Neural progenitor cell (in vitro differentiated cells): ENCODE data around the gene MAP1LC3B2. TPM values are rescaled to one million over a fixed set of nuclear protein-coding genes. Genes with fewer than 3 reads are reported as not detected.

Source experiments
- DNase-seq: peaks from one replicate; pipeline ENCODE4 v3.0.0-alpha.2; 2016; ENCODE audit warnings: low spot score
- H2AFZ ChIP-seq: fragments of 200-600 bp; sonication (generic); replicated peaks from 2 replicates; pipeline ENCODE4 v1.6.1; 2016; ENCODE audit warnings: antibody characterized with exemption
- H3F3A ChIP-seq: fragments of 200-600 bp; sonication (generic); 2 replicates; pipeline ENCODE4 v1.6.1; 2016; ENCODE audit warnings: antibody characterized with exemption, low read depth
- H3K27ac ChIP-seq: fragments of 200-600 bp; sonication (generic); 2 replicates; pipeline ENCODE4 v1.5.1; 2016; ENCODE audit warnings: mild to moderate bottlenecking
- H3K27me3 ChIP-seq: fragments of 200-600 bp; sonication (generic); 2 replicates; pipeline ENCODE4 v1.6.1; 2016; ENCODE audit warnings: mild to moderate bottlenecking, moderate library complexity
- H3K36me3 ChIP-seq: fragments of 200-600 bp; sonication (generic); 2 replicates; pipeline ENCODE4 v1.5.1; 2016
- H3K4me1 ChIP-seq: fragments of 200-600 bp; sonication (generic); 2 replicates; pipeline ENCODE4 v1.6.1; 2016; ENCODE audit warnings: mixed run types
- H3K4me2 ChIP-seq: fragments of 200-600 bp; sonication (generic); 2 replicates; pipeline ENCODE4 v1.6.1; 2016
- H3K4me3 ChIP-seq: fragments of 200-600 bp; sonication (generic); 2 replicates; pipeline ENCODE4 v1.5.1; 2016
- H3K79me2 ChIP-seq: fragments of 200-600 bp; sonication (generic); 2 replicates; pipeline ENCODE4 v1.6.1; 2016; ENCODE audit warnings: low read depth
- H3K9ac ChIP-seq: fragments of 200-600 bp; sonication (generic); 2 replicates; pipeline ENCODE4 v1.6.1; 2016
- H3K9me3 ChIP-seq: fragments of 200-600 bp; sonication (generic); 2 replicates; pipeline ENCODE4 v1.5.1; 2016; ENCODE audit warnings: low read depth
- H4K20me1 ChIP-seq: fragments of 200-600 bp; sonication (generic); 2 replicates; pipeline ENCODE4 v1.6.1; 2016; ENCODE audit warnings: low read depth
- H3K27ac Mint-ChIP-seq: 3 replicates; pipeline ENCODE4 v1.8.0; 2021; ENCODE audit warnings: mixed read lengths
- H3K27me3 Mint-ChIP-seq: 2 replicates; pipeline ENCODE4 v1.8.0; 2022; ENCODE audit warnings: low read depth, mild to moderate bottlenecking, inconsistent platforms, moderate library complexity, mixed read lengths; ENCODE audit not compliant: insufficient read depth
- H3K36me3 Mint-ChIP-seq: 3 replicates; pipeline ENCODE4 v1.8.0; 2021; ENCODE audit warnings: mixed read lengths
- H3K4me1 Mint-ChIP-seq: 3 replicates; pipeline ENCODE4 v1.8.0; 2021; ENCODE audit warnings: mixed read lengths
- H3K4me3 Mint-ChIP-seq: 3 replicates; pipeline ENCODE4 v1.8.0; 2021; ENCODE audit warnings: mild to moderate bottlenecking, moderate library complexity, mixed read lengths
- H3K9me3 Mint-ChIP-seq: 3 replicates; pipeline ENCODE4 v1.8.0; 2020; ENCODE audit warnings: mixed read lengths
- EZH2 ChIP-seq: fragments of 200-600 bp; sonication (generic); IDR thresholded peaks from 2 replicates; pipeline ENCODE4 v1.6.1; 2017; ENCODE audit warnings: antibody characterized with exemption, mild to moderate bottlenecking, moderate library complexity
- EZH2phosphoT487 ChIP-seq: fragments of 200-600 bp; sonication (generic); IDR thresholded peaks from 2 replicates; pipeline ENCODE4 v1.6.1; 2017; ENCODE audit warnings: antibody characterized with exemption
- total RNA-seq: library from RNA; depleted of rRNA; stranded (reverse); fragments of >200 nt; gene quantifications from 2 replicates; pipeline ENCODE4 v1.2.3, GENCODE V29; 2015; ENCODE audit warnings: low replicate concordance
- TF ChIP-seq, protein P1 (sequence below): fragments of 200-600 bp; sonication (generic); IDR thresholded peaks from 2 replicates; pipeline ENCODE4 v1.5.1; 2017; ENCODE audit warnings: antibody characterized with exemption, mild to moderate bottlenecking

The MAP1LC3B2 gene
- total RNA-seq, 1 donor from 2014 or later, result 0.39 TPM

DNA sequence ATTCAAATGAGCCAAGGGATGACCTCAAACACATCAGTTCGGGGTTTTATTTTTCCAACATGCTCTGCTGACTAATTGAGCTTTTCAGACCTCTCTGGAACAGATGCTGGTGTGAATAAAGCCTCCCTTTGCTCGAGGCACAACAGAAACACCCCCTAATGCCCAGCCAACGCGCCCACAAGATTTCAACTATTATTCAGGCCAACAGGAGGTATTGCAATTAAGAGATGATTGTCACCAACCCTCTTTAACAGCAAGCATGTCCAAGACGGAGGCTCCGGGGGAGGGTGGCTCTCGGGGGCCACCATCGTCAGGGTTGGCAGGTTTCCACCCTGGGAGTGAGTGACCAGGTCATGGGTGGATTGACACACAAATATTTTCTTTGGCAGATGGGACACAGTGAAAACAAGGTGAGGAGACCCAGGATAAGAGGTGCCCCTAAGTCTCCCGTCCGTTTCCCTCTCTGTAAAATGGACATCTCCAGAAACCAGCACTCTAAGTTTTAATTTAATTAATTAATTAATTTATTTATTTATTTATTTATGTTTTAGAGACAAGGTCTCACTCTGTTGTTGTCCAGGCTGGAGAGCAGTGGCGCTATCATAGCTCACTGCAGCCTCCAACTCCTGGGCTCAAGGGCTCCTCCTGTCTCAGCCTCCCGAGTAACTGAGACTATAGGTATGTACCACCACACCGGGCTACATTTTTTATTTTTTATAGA lies 56.1 kb downstream of the MAP1LC3B2 start:
- no peak overlapping the region for H3K4me3 ChIP-seq
- H3K9ac ChIP-seq, result no peak overlapping the region
- H3F3A ChIP-seq, result peaks cover 30% of the 10 kb centered on the region
- no peak overlapping the region for H2AFZ ChIP-seq
- no peaks in the 10 kb centered on the region for H3K9me3 Mint-ChIP-seq
- no peak overlapping the region for H3K27ac ChIP-seq
- peaks cover 31% of the 10 kb centered on the region for H3K27me3 Mint-ChIP-seq
- TF ChIP-seq EZH2phosphoT487 (peak; percentile 43), EZH2 (no peak)
- TF ChIP-seq, protein P1, sequence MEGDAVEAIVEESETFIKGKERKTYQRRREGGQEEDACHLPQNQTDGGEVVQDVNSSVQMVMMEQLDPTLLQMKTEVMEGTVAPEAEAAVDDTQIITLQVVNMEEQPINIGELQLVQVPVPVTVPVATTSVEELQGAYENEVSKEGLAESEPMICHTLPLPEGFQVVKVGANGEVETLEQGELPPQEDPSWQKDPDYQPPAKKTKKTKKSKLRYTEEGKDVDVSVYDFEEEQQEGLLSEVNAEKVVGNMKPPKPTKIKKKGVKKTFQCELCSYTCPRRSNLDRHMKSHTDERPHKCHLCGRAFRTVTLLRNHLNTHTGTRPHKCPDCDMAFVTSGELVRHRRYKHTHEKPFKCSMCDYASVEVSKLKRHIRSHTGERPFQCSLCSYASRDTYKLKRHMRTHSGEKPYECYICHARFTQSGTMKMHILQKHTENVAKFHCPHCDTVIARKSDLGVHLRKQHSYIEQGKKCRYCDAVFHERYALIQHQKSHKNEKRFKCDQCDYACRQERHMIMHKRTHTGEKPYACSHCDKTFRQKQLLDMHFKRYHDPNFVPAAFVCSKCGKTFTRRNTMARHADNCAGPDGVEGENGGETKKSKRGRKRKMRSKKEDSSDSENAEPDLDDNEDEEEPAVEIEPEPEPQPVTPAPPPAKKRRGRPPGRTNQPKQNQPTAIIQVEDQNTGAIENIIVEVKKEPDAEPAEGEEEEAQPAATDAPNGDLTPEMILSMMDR, result no peak
- peaks cover 21% of the 10 kb centered on the region for H3K4me1 Mint-ChIP-seq
- peaks cover 26% of the 10 kb centered on the region for H3K4me1 ChIP-seq
- H3K36me3 Mint-ChIP-seq, result no peaks in the 10 kb centered on the region
- no peaks in the 10 kb centered on the region for H3K79me2 ChIP-seq
- peak overlapping the region; percentile 64 for H3K4me2 ChIP-seq
- H3K36me3 ChIP-seq, result no peaks in the 10 kb centered on the region
- peak overlapping the region; percentile 70 for H3K27ac Mint-ChIP-seq
- H4K20me1 ChIP-seq, result no peaks in the 10 kb centered on the region
- no peaks in the 10 kb centered on the region for H3K27me3 ChIP-seq
- DNase-seq, result peak; percentile 69
- no peaks in the 10 kb centered on the region for H3K9me3 ChIP-seq
- no peak overlapping the region for H3K4me3 Mint-ChIP-seq

DNA sequence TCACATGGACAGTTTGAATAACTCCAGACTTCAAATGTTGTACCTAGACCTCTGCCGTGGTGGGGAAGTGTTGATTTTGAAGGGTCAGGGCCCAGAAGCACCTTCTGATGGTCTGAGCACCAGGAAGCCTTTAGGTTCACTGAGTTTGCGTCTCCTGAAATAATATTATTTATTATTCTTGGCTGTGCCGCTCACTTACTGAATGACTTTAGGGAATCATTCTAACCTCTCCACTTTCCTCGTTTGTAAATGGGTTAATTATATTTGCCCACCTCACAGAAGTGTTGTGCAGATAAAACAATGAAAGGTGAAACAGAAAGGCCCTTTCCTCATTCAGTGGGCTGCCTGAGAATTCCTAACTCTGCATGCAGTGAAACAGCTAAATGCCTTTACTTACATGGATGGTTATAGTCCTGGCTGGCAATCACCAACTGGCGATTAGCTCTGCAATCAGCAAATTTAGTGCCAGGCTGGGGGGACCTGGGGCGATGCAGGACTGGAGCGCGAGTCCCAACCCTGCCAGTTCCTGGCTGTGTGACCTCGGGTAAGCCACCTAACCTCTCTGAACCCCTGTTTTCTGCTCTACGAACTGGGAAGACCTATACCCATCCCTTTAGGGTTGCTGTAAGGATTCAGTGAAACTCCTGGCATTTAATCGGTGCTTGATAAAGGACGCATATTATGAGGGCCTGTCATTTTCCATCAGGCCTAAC lies 57.5 kb downstream of the MAP1LC3B2 start:
- Histone ChIP-seq H3K9me3 (no peaks in the 10 kb centered on the region), H3F3A (peaks cover 30% of the 10 kb centered on the region), H3K27me3 (no peaks in the 10 kb centered on the region), H3K4me2 (no peak overlapping the region), H3K36me3 (no peaks in the 10 kb centered on the region), H3K4me1 (peaks cover 31% of the 10 kb centered on the region), H3K9ac (no peak overlapping the region), H3K79me2 (no peaks in the 10 kb centered on the region), H4K20me1 (no peaks in the 10 kb centered on the region), H3K4me3 (no peak overlapping the region), H2AFZ (no peak overlapping the region), H3K27ac (no peak overlapping the region)
- Mint-ChIP-seq H3K9me3 (no peaks in the 10 kb centered on the region), H3K27me3 (peaks cover 32% of the 10 kb centered on the region), H3K4me3 (peak overlapping the region; percentile 30), H3K4me1 (peaks cover 28% of the 10 kb centered on the region), H3K27ac (no peak overlapping the region), H3K36me3 (no peaks in the 10 kb centered on the region)
- no peak for TF ChIP-seq EZH2phosphoT487
- TF ChIP-seq, protein P1, result no peak
- no peak for TF ChIP-seq EZH2
- no peak for DNase-seq

DNA sequence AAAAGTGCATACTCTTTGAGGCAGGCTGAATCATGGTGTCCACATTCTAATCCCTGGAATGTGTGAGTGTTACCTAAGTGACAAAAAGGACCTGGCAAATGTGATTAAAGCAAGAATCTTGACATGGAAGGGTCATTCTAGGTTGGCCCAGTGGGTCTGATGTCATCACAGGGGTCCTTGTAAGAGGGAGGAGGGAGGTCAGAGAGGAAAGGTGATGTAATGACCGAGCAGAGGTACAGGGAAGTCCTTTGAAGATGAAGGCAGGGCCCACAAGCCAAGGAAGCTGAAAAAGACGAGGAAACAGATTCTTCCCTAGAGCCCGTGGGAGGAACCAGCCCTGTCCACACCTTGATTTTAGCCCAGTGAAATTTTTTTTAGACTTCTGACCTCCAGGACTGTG lies 60.1 kb downstream of the MAP1LC3B2 start:
- Histone ChIP-seq H3K9ac (no peak overlapping the region), H3K4me1 (peaks cover 30% of the 10 kb centered on the region), H4K20me1 (no peaks in the 10 kb centered on the region), H3K4me2 (no peak overlapping the region), H2AFZ (no peak overlapping the region), H3K4me3 (no peak overlapping the region), H3F3A (peaks cover 28% of the 10 kb centered on the region), H3K27me3 (no peaks in the 10 kb centered on the region), H3K36me3 (no peaks in the 10 kb centered on the region), H3K27ac (no peak overlapping the region), H3K9me3 (no peaks in the 10 kb centered on the region), H3K79me2 (no peaks in the 10 kb centered on the region)
- no peak for DNase-seq
- Mint-ChIP-seq H3K4me1 (peaks cover 26% of the 10 kb centered on the region), H3K27me3 (peaks cover 25% of the 10 kb centered on the region), H3K27ac (no peak overlapping the region), H3K36me3 (peaks cover 2% of the 10 kb centered on the region), H3K4me3 (no peak overlapping the region), H3K9me3 (peaks cover 9% of the 10 kb centered on the region)
- TF ChIP-seq, protein P1, result no peak
- TF ChIP-seq EZH2phosphoT487 (no peak), EZH2 (no peak)
